ENCODE results near the gene PLCD1.

DNA sequence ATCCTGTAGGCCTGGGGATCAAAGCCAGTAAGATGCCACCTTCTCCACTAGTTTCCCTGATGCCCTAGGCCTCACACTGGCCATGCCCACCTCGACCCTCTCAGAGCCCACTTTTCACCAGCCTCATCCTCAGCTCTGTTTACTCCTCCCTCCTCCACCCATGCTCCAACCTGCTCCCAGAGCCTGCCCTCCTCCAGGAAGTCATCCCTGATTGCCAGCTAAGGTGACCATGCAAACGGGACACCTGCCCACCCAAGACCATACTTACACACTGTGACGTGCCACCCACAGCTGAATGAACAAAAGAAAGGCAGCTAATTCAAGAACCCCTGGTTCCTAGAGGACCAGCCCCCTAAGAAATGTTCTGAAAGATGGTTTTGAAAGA, 9.1 kb downstream of the PLCD1 start:
- TF ChIP-seq, protein P1, sequence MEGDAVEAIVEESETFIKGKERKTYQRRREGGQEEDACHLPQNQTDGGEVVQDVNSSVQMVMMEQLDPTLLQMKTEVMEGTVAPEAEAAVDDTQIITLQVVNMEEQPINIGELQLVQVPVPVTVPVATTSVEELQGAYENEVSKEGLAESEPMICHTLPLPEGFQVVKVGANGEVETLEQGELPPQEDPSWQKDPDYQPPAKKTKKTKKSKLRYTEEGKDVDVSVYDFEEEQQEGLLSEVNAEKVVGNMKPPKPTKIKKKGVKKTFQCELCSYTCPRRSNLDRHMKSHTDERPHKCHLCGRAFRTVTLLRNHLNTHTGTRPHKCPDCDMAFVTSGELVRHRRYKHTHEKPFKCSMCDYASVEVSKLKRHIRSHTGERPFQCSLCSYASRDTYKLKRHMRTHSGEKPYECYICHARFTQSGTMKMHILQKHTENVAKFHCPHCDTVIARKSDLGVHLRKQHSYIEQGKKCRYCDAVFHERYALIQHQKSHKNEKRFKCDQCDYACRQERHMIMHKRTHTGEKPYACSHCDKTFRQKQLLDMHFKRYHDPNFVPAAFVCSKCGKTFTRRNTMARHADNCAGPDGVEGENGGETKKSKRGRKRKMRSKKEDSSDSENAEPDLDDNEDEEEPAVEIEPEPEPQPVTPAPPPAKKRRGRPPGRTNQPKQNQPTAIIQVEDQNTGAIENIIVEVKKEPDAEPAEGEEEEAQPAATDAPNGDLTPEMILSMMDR (IDR thresholded peaks at IDR 0.05) = no peak
- no peak for TF ChIP-seq ZFX (IDR thresholded peaks at IDR 0.05; ENCODE audit: borderline replicate concordance)
